Stimulated activated CD4-positive, alpha-beta T cell treated with anti-CD3 and anti-CD28 coated beads, Interleukin-4, amount 100 ng/mL, for 4 hours (primary cell): ENCODE results near the gene TFIP11.
A peak's percentile ranks its signal among the peaks of the same experiment; 100 is the strongest.

Experiments
- DNase-seq, 2 experiments: peaks; one replicate each; pipeline ENCODE4 v3.0.0-alpha.2; 2020

The TFIP11 gene

GRCh38 chr22:26502688-26503561, 9.3 kb downstream of the TFIP11 start:
- peak; percentile 22 to 28 for DNase-seq

GRCh38 chr22:26501996-26502395, 10.3 kb downstream of the TFIP11 start:
- DNase-seq = no peak

GRCh38 chr22:26499188-26499703, 13.0 kb downstream of the TFIP11 start:
- no peak for DNase-seq

- DNase-seq = no peak
Observed at GRCh38 chr22:26496456-26496855, 15.8 kb downstream of the TFIP11 start.

- DNase-seq = no peak
Observed at GRCh38 chr22:26494506-26494905, 17.8 kb downstream of the TFIP11 start.

GRCh38 chr22:26492220-26492619, 20.1 kb downstream of the TFIP11 start:
- DNase-seq = no peak

GRCh38 chr22:26489447-26490036, 22.7 kb downstream of the TFIP11 start:
- DNase-seq = no peak

- DNase-seq = no peak
Observed at GRCh38 chr22:26487996-26488395, 24.3 kb downstream of the TFIP11 start.

- DNase-seq = no peak
Observed at GRCh38 chr22:26486394-26486793, 25.9 kb downstream of the TFIP11 start.

- no peak for DNase-seq
Observed at GRCh38 chr22:26485806-26486390, 26.4 kb downstream of the TFIP11 start.

- DNase-seq = no peak
Observed at GRCh38 chr22:26485013-26485412, 27.3 kb downstream of the TFIP11 start.

GRCh38 chr22:26484360-26484706, 27.9 kb downstream of the TFIP11 start:
- DNase-seq = no peak

GRCh38 chr22:26483439-26484359, 28.6 kb downstream of the TFIP11 start, which contains the start of the genes HPS4 and SRRD:
Gene HPS4, minus strand, starts transcription at chr22:26483783. Its CDS starts 2,021 bp downstream, at chr22:26481762.
Gene SRRD, plus strand, starts transcription at chr22:26483877. Its CDS starts 14 bp downstream, at chr22:26483891.
- peak; percentile 91 to 93 for DNase-seq

GRCh38 chr22:26483043-26483438, 29.2 kb downstream of the TFIP11 start:
- no peak for DNase-seq

GRCh38 chr22:26482161-26482560, 30.1 kb downstream of the TFIP11 start:
- no peak for DNase-seq

GRCh38 chr22:26481694-26482093, 30.6 kb downstream of the TFIP11 start:
- no peak for DNase-seq

GRCh38 chr22:26481112-26481693, 31.1 kb downstream of the TFIP11 start:
- DNase-seq = no peak

- no peak for DNase-seq
Observed at GRCh38 chr22:26480611-26480932, 31.7 kb downstream of the TFIP11 start.

- DNase-seq = no peak
Observed at GRCh38 chr22:26479792-26480610, 32.3 kb downstream of the TFIP11 start.

- DNase-seq = no peak
Observed at GRCh38 chr22:26479043-26479791, 33.1 kb downstream of the TFIP11 start.

- DNase-seq = no peak
Observed at GRCh38 chr22:26477341-26477731, 34.9 kb downstream of the TFIP11 start.
